ENCODE data around the gene PI16. TPM values are rescaled to one million over a fixed set of nuclear protein-coding genes. Genes with fewer than 3 reads are reported as not detected.

Gene PI16
- total RNA-seq, 1 experiment from 2014 or later, result not detected

GRCh38 chr6:37005827-37006567, 51.5 kb downstream of the PI16 start:
- DNase-seq (ENCODE audit: low read depth, low spot score), result no peak
- in situ Hi-C loops (cut with HindIII; ENCODE audit: low pct_unique_long_range_greater_than_20kb, low sequenced_read_pairs), result no loop called here

DNA sequence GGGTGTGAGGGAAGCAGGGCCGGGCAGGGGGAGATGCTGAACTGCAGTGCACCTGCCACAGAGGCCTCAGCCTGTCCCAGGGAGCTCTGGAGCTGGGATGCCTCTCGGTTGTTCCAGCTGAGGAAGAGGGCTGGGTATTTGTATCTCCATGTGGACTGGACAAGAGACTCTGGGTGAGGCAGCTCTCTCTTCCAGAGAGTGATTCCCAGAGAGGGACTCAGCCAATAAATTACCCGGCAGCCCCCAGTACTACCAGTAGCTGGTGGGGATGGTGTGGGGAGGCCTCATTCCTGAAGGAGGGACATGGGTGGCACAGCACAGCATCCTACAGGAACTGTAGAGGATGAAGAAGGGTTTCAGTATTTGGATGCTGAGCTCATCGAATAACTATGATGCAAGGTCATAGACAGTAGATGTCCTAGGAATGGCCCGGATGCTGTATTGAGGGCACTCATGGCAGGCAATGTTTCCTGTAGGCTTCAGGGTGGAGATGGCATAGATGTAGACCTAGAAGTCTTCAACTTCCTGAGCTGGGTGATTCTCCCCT, 52.3 kb downstream of the PI16 start:
- no peak for DNase-seq (ENCODE audit: low read depth, low spot score)
- in situ Hi-C loops (cut with HindIII; ENCODE audit: low pct_unique_long_range_greater_than_20kb, low sequenced_read_pairs), result no loop called here

DNA sequence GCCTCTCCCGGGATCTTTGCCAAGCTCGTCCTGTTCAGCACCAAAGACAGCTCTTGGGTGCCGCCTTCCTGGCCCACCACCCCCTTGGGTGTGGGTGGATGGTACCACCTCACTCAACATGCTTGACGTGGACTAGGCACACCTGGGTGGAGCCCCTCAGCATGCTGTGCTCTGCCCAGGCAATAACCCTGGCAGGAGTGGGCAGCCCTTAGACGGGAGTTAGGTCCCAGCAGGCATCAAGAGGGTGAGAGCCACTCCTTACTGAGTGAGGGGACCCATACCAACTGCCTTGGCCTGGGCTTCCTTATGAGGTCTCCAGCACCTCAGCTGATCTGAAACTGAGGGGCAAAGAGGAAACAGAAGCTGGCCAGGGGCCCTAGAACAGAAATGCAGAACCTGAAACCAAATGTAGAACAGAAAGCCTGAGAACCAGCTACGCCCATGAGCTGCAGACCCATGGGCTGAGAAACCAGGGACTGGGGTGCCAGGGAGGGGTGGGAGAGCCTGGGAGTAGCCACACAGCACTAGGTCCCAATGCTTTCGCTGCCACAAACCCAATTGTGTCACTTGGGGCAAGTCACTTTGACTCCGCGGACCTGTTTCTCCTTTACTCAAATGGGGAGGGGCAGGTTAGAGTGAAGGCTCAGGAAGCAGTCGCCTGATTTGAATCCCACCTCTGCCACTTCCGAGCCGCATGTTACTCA, 53.0 kb downstream of the PI16 start:
- in situ Hi-C loops (cut with HindIII; ENCODE audit: low pct_unique_long_range_greater_than_20kb, low sequenced_read_pairs), result no loop called here
- no peak for DNase-seq (ENCODE audit: low read depth, low spot score)

GRCh38 chr6:37008484-37009465, 54.2 kb downstream of the PI16 start:
- in situ Hi-C loops (cut with HindIII; ENCODE audit: low pct_unique_long_range_greater_than_20kb, low sequenced_read_pairs), result no loop called here
- DNase-seq (ENCODE audit: low read depth, low spot score), result no peak

DNA sequence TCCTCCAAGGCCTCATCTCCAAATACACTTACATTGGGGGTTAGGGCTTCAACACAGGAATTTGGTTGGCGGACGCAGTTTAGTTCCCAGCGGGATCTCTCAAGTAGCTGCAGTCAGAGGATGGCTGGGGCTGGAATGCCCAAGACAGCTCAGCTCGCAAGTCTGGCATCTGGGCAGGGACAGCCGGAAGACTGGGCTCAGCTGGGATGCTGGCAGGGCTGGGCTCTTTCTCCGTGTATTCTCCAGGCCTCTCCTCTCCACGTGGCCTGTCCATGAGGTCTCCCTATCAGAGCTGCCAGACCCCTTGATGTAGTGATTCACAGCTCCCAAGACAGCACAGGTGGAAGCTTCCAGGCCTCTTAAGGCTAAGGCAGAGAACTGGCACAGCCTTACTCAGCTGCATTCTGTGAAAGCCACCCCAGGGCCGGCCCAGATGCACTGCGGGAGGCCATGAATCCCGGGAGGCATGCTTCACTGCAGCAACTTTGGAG, 55.9 kb downstream of the PI16 start:
- in situ Hi-C loops (cut with HindIII; ENCODE audit: low pct_unique_long_range_greater_than_20kb, low sequenced_read_pairs), result no loop called here

DNA sequence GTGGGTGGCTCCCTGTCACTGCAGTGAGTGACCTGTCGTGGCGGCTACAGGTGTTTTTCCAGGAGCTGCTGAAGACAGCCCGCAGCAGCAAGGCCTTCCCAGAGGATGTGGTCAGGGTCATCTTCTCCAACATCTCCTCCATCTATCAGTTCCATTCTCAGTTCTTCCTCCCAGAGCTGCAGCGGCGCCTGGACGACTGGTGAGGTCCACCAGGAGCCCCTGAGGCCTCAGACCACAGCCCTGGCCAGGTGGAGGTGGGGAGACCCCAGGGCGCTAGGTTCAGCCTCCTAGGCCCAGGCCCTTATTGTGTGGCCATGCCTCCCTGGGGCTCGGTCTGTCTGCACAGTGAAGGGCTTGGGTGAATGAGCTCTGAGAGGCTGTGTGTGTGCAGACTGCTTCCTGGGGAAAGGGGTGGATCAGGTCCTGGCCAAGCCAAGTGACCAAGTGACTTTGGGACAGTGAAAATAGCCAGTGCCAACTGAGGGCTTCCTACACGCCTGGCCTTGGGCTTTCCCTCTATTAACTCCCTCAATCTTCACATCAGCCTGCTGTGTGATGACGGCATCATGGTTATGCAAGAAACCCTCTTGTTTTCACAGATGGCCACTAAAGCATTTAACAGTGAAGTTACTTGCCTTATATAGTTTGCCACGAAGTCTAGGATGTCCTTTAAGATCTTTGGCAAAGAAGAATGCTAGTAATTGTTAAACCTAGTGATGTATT, 57.3 kb downstream of the PI16 start:
- no peak for DNase-seq (ENCODE audit: low read depth, low spot score)
- in situ Hi-C loops (cut with HindIII; ENCODE audit: low pct_unique_long_range_greater_than_20kb, low sequenced_read_pairs), result no loop called here

More for the DNA sequence above, 55.9 kb downstream of the PI16 start:
- DNase-seq (ENCODE audit: low read depth, low spot score), result no peak

DNA sequence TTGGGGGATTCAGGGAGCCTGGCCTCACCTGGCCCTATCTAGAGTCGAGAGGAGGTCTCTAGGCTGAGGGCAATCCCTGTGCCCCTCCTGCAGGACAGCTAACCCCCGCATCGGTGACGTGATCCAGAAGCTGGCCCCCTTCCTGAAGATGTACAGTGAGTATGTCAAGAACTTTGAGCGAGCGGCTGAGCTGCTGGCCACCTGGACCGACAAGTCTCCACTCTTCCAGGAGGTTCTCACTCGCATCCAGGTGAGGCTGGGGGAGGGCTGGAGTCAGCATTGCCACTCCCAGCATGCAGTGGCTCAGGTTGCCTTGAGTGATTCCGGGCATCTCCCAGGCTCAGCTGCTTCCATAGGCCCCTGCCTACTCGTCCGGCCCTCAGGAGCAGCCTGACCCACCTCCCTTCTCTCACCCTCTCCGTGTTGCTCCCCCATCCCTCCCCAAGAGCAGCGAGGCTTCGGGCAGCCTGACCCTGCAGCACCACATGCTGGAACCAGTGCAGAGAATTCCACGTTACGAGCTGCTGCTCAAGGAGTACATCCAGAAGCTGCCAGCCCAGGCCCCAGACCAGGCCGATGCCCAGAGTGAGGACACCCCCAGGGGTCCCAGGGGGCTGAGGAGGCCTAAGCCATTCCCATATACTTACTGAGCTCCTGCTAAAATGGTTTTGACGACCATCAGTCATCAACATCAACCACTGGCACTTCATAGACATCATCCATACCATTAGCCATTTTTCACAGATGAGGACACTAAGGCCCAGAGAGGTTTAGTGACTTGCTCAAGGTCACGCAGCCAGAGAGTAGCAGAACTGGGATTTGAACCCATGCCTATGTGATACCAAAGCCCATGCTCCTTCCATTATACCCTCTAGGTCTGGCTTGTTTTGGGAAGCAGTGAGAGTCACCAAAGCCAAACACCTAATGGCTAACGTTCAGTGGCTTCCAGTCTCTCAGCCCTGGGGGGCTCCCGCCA, 59.3 kb downstream of the PI16 start:
- no peak for DNase-seq (ENCODE audit: low read depth, low spot score)
- in situ Hi-C loops (cut with HindIII; ENCODE audit: low pct_unique_long_range_greater_than_20kb, low sequenced_read_pairs), result no loop called here

Other genes with a start within 250 kb of the PI16 start
- 0.63 TPM in 1 of 2 replicates, not detected in the other for gene CPNE5, start 115.3 kb upstream of the PI16 start, total RNA-seq (2014; rRNA removed; shearing (Covaris generic))
- 56.7 and 57.1 TPM in 2 replicates for gene PPIL1, start 79.9 kb upstream of the PI16 start, total RNA-seq (2014; rRNA removed; shearing (Covaris generic))
- gene C6orf89, start 68.8 kb upstream of the PI16 start, total RNA-seq (2014; rRNA removed; shearing (Covaris generic)), result 47.0 and 55.9 TPM in 2 replicates
- 214 and 222 TPM in 2 replicates for gene MTCH1, start 31.5 kb downstream of the PI16 start, total RNA-seq (2014; rRNA removed; shearing (Covaris generic))
- 0.08 TPM in 1 of 2 replicates, not detected in the other for gene FGD2, start 50.9 kb downstream of the PI16 start, total RNA-seq (2014; rRNA removed; shearing (Covaris generic))
- 0.85 and 1.1 TPM in 2 replicates for gene PIM1, start 215.4 kb downstream of the PI16 start, total RNA-seq (2014; rRNA removed; shearing (Covaris generic))